ENCODE data around the gene GAPT. TPM values are rescaled to one million over a fixed set of nuclear protein-coding genes. Genes with fewer than 3 reads are reported as not detected.

Gene GAPT
- total RNA-seq, 1 donor, result not detected

DNA sequence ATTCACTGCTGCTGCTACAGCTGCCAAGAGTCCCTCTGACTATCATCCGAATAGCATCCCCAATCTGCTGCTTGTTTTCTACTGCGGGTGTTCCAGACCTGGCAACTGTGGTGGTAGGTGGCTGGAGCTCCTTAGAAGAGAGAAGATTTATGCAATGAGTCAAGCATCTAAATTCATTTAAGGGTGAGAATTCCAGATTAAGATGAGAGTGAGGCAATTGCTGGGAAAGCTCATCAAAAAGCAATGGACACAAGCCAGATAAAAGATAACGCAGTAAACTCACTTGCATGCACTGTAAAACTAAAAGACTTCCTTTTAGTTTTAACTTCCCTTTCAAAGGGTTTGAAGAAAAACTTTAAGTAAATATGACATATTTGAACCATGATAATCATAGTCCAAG is 35.2 kb upstream of the GAPT start:
- DNase-seq (ENCODE audit: low read depth), result peak; percentile 22
- H3K4me3 ChIP-seq (ENCODE audit: low read depth, low read length), result peak overlapping the region; percentile 91
- no peak for TF ChIP-seq CTCF (IDR thresholded peaks at IDR 0.05; ENCODE audit: insufficient read depth, low read depth, low read length)

DNA sequence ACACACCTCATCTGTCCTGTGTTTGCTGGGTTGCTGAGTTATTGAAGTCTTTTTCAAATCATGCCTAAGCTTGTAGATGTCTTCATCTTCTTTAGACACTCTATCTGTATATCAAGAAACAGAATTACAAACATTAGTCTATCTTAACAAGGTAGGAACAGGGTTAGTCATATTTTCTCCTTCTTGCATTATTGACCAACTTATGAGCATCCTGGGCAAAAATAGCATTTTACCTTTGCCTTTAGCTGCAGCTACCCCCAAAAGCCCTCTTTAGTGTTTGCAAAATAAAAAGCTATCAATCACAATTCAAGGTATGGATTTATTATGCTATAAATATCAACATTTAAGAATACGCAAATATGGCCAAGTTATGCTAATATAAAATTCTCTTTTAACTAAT is 34.7 kb upstream of the GAPT start:
- no peak for DNase-seq (ENCODE audit: low read depth)
- peak overlapping the region; percentile 91 for H3K4me3 ChIP-seq (ENCODE audit: low read depth, low read length)
- no peak for TF ChIP-seq CTCF (IDR thresholded peaks at IDR 0.05; ENCODE audit: insufficient read depth, low read depth, low read length)

- DNase-seq (ENCODE audit: low read depth), result no peak
- TF ChIP-seq CTCF (IDR thresholded peaks at IDR 0.05; ENCODE audit: insufficient read depth, low read depth, low read length), result no peak
Observed at GRCh38 chr5:58457050-58457449, 34.2 kb upstream of the GAPT start.

GRCh38 chr5:58458141-58458742 is 33.0 kb upstream of the GAPT start:
- DNase-seq (ENCODE audit: low read depth), result no peak
- TF ChIP-seq CTCF (IDR thresholded peaks at IDR 0.05; ENCODE audit: insufficient read depth, low read depth, low read length), result no peak
- peak overlapping the region; percentile 91 for H3K4me3 ChIP-seq (ENCODE audit: low read depth, low read length)

More at GRCh38 chr5:58457050-58457449, 34.2 kb upstream of the GAPT start:
- peak overlapping the region; percentile 91 for H3K4me3 ChIP-seq (ENCODE audit: low read depth, low read length)

- DNase-seq (ENCODE audit: low read depth), result no peak
- peak overlapping the region; percentile 91 for H3K4me3 ChIP-seq (ENCODE audit: low read depth, low read length)
- TF ChIP-seq CTCF (IDR thresholded peaks at IDR 0.05; ENCODE audit: insufficient read depth, low read depth, low read length), result no peak
Observed at GRCh38 chr5:58458743-58459145, 32.5 kb upstream of the GAPT start.

- peak; percentile 39 for DNase-seq (ENCODE audit: low read depth)
- H3K4me3 ChIP-seq (ENCODE audit: low read depth, low read length), result peak overlapping the region; percentile 91
- TF ChIP-seq CTCF (IDR thresholded peaks at IDR 0.05; ENCODE audit: insufficient read depth, low read depth, low read length), result no peak
Observed at GRCh38 chr5:58459146-58460001, 31.9 kb upstream of the GAPT start.
